ENCODE measurements around the gene XYLT1. TPM values are rescaled to one million over a fixed set of nuclear protein-coding genes. Genes with fewer than 3 reads are reported as not detected.

The XYLT1 gene
- total RNA-seq, 2 donors from 2014 or later: 5.1 to 19.3 TPM

GRCh38 chr16:17444658-17445057 lies 26.1 kb downstream of the XYLT1 start:
- no peak overlapping the region for H3K4me3 ChIP-seq
- 100% methylated on average over 1 of the region's 1 CpG for WGBS
- no peak overlapping the region for H3K27ac ChIP-seq
- TF ChIP-seq POLR2A (IDR thresholded peaks at IDR 0.05) (no peak), POLR2AphosphoS5 (IDR thresholded peaks at IDR 0.05) (no peak)
- TF ChIP-seq, protein P1, sequence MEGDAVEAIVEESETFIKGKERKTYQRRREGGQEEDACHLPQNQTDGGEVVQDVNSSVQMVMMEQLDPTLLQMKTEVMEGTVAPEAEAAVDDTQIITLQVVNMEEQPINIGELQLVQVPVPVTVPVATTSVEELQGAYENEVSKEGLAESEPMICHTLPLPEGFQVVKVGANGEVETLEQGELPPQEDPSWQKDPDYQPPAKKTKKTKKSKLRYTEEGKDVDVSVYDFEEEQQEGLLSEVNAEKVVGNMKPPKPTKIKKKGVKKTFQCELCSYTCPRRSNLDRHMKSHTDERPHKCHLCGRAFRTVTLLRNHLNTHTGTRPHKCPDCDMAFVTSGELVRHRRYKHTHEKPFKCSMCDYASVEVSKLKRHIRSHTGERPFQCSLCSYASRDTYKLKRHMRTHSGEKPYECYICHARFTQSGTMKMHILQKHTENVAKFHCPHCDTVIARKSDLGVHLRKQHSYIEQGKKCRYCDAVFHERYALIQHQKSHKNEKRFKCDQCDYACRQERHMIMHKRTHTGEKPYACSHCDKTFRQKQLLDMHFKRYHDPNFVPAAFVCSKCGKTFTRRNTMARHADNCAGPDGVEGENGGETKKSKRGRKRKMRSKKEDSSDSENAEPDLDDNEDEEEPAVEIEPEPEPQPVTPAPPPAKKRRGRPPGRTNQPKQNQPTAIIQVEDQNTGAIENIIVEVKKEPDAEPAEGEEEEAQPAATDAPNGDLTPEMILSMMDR (IDR thresholded peaks at IDR 0.05): no peak
- H3K9me3 ChIP-seq: no peaks in the 10 kb centered on the region
- H3K4me1 ChIP-seq (replicated peaks): no peaks in the 10 kb centered on the region
- H3K36me3 ChIP-seq: no peaks in the 10 kb centered on the region
- no peaks in the 10 kb centered on the region for H3K27me3 ChIP-seq (replicated peaks; ENCODE audit: insufficient read depth)
- DNase-seq (ENCODE audit: low spot score): no peak
- intact Hi-C loops (cut with DNase I): no loop called here

DNA sequence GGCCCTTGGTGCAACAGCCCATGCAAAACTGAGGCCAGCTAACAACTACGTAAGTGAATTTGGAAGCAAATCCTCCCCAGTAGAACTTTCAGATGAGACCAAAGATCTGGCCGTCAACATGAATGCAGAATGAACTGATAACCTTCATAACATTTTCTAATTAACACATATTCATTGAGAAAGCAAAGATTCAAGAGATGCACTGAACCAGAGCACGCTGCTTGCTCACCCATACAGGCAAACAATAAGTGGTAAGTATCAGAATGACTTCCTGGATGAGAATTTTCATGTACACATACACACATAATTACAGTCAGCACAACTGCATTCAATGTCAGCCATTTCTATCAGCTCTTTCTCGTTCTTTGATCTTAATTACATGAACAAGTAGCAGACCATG lies 30.6 kb downstream of the XYLT1 start:
- Histone ChIP-seq H3K27me3 (replicated peaks; ENCODE audit: insufficient read depth) (no peaks in the 10 kb centered on the region), H3K4me1 (replicated peaks) (no peaks in the 10 kb centered on the region), H3K9me3 (no peaks in the 10 kb centered on the region), H3K36me3 (no peaks in the 10 kb centered on the region), H3K27ac (no peak overlapping the region), H3K4me3 (no peak overlapping the region)
- TF ChIP-seq POLR2AphosphoS5 (IDR thresholded peaks at IDR 0.05) (no peak), POLR2A (IDR thresholded peaks at IDR 0.05) (no peak)
- TF ChIP-seq, protein P1 (IDR thresholded peaks at IDR 0.05): no peak
- DNase-seq (ENCODE audit: low spot score): no peak
- intact Hi-C loops (cut with DNase I): no loop called here
- 94% methylated on average over 4 of the region's 4 CpGs for WGBS

- no peak overlapping the region for H3K4me3 ChIP-seq
- 82% methylated on average over 3 of the region's 3 CpGs for WGBS
- H3K36me3 ChIP-seq: no peaks in the 10 kb centered on the region
- TF ChIP-seq POLR2A (IDR thresholded peaks at IDR 0.05) (no peak), POLR2AphosphoS5 (IDR thresholded peaks at IDR 0.05) (no peak)
- TF ChIP-seq, protein P1 (IDR thresholded peaks at IDR 0.05): no peak
- no peak for DNase-seq (ENCODE audit: low spot score)
- no peak overlapping the region for H3K27ac ChIP-seq
- H3K4me1 ChIP-seq (replicated peaks): no peaks in the 10 kb centered on the region
- H3K9me3 ChIP-seq: no peaks in the 10 kb centered on the region
- intact Hi-C loops (cut with DNase I): no loop called here
- no peaks in the 10 kb centered on the region for H3K27me3 ChIP-seq (replicated peaks; ENCODE audit: insufficient read depth)
Measured at GRCh38 chr16:17439580-17439979, 31.2 kb downstream of the XYLT1 start.

DNA sequence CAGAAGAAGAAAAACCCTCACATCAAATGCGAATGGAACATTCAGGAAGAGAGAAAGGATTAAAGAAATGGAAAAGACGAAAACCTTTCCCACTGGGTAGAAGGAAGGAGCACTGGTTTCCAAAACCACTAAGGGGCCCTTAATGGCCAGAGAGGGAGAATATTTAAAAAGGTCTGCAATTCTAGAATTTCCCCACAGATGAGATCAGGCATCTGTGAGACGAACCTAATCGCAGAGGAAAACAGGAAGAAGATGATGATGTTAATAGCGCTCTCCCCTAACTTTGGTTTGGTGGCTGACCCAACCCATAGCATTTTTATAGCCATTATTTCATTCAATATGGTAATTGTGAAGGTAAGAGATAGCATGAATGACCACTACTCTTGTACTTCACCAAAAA lies 32.8 kb downstream of the XYLT1 start:
- Histone ChIP-seq H3K27ac (no peak overlapping the region), H3K36me3 (no peaks in the 10 kb centered on the region), H3K4me3 (no peak overlapping the region), H3K27me3 (replicated peaks; ENCODE audit: insufficient read depth) (no peaks in the 10 kb centered on the region), H3K9me3 (no peaks in the 10 kb centered on the region), H3K4me1 (replicated peaks) (no peaks in the 10 kb centered on the region)
- DNase-seq (ENCODE audit: low spot score): no peak
- 89% methylated on average over 5 of the region's 5 CpGs for WGBS
- intact Hi-C loops (cut with DNase I): no loop called here
- TF ChIP-seq POLR2A (IDR thresholded peaks at IDR 0.05) (no peak), POLR2AphosphoS5 (IDR thresholded peaks at IDR 0.05) (no peak)
- TF ChIP-seq, protein P1 (IDR thresholded peaks at IDR 0.05): no peak

DNA sequence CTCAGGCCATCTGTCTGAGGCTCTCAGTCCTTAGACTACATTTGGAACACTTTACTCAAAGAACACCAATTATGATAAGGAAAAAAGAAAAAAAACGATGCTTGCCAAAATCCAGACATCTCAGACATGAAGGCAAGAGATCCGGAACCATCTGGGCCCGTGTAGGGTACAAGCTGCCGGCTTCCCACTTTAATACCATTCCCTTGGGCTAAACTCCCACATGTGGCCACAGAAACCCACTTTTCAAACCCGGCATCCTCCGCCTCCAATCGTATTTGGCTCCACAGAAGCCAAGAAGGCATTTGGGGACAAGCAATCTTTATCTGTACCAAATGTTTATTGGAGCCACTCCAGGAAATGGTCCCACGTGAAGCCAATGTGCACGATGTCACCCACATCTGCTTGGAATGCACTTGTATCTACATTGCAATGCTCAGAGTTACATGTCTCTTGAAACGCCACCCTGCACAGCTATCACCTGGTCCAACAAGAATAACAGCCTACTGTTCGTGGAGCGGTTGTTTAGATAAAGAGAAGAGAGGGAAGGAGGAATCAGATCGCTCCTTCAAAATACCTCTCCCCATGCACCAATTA lies 33.5 kb downstream of the XYLT1 start:
- Histone ChIP-seq H3K36me3 (no peaks in the 10 kb centered on the region), H3K4me3 (no peak overlapping the region), H3K27ac (no peak overlapping the region), H3K27me3 (replicated peaks; ENCODE audit: insufficient read depth) (no peaks in the 10 kb centered on the region), H3K9me3 (no peaks in the 10 kb centered on the region), H3K4me1 (replicated peaks) (no peaks in the 10 kb centered on the region)
- WGBS: 51% methylated on average over 13 of the region's 13 CpGs
- intact Hi-C loops (cut with DNase I): no loop called here
- DNase-seq (ENCODE audit: low spot score): no peak
- TF ChIP-seq POLR2AphosphoS5 (IDR thresholded peaks at IDR 0.05): no peak
- TF ChIP-seq, protein P1 (IDR thresholded peaks at IDR 0.05): no peak
- TF ChIP-seq POLR2A (IDR thresholded peaks at IDR 0.05): no peak
